ENCODE results near the gene SPARCL1. TPM values are rescaled to one million over a fixed set of nuclear protein-coding genes. Genes with fewer than 3 reads are reported as not detected.
"Not testable (repeated sequence)": the region's sequence is repeated elsewhere in the genome, so short reads cannot be mapped to it uniquely, and the experiment has no call there.

The SPARCL1 gene
- total RNA-seq, 2 donors from 2014 or later: not detected

DNA sequence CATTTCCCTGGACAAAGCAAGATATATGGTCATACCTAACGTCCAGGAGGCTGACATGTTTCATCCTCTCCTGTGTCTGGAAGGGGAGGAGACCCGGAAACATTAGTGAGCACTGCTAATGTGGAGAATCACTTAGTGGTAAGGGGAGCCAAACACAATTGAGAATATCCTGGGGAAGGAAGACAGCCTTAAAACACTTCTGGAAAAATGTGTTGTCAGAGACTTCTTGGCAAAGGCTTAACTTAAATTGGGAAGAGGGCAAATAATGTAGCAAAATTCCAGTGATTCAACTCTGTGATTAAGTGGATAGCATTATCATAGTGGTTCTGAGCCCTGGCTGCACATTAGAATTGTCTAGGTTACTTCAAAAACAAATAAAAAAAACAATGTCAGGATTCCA, 39.5 kb downstream of the SPARCL1 start:
- H3K4me1 Mint-ChIP-seq (ENCODE audit: low read depth): peaks cover 6% of the 10 kb centered on the region
- ATAC-seq (replicated peaks in 1 of 2) (no peak), DNase-seq (no peak)
- H3K4me3 Mint-ChIP-seq: no peak overlapping the region
- H3K27me3 Mint-ChIP-seq (ENCODE audit: low read depth): no peaks in the 10 kb centered on the region
- peaks cover 7 to 9% of the 10 kb centered on the region in 2 donors for H3K9me3 Mint-ChIP-seq
- no peak overlapping the region for H3K27ac Mint-ChIP-seq
- peaks cover 0 to 2% of the 10 kb centered on the region in 2 donors for H3K36me3 Mint-ChIP-seq (ENCODE audit: insufficient read depth in 2 of 2)

DNA sequence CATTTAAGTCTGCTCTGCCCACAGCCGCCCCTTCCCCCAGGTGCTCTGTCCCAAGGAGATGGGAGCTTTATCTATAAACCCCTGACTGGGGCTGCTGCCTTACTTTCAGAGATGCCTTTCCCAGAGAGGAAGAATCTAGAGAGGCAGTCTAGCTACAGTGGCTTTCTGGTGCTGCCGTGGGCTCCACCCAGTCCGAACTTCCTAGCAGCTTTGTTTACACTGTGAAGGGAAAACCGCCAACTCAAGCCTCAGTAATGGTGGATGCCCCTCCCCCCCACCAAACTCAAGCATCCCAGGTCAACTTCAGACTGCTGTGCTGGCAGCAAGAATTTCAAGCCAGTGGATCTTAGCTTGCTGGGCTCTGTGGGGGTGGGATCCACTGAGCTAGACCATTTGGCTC, 40.5 kb downstream of the SPARCL1 start:
- not testable (repeated sequence) for H3K4me1 Mint-ChIP-seq (ENCODE audit: low read depth); ATAC-seq (replicated peaks in 1 of 2); H3K27me3 Mint-ChIP-seq (ENCODE audit: low read depth); H3K36me3 Mint-ChIP-seq (ENCODE audit: insufficient read depth in 2 of 2); H3K9me3 Mint-ChIP-seq; DNase-seq; H3K4me3 Mint-ChIP-seq; H3K27ac Mint-ChIP-seq

DNA sequence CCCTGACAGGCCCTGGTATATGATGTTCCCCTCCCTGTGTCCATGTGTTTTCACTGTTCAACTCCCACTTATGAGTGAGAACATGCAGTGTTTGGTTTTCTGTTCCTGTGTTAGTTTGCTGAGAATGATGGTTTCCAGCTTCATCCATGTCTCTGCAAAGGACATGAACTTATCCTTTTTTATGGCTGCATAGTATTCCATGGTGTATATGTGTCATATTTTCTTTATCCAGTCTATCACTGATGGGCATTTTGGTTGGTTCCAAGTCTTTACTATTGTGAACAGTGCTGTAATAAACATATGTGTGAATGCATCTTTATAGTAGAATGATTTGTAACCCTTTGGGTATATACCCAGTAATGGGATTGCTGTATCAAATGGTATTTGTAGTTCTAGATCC, 45.9 kb downstream of the SPARCL1 start:
- H3K4me3 Mint-ChIP-seq; H3K4me1 Mint-ChIP-seq (ENCODE audit: low read depth); H3K9me3 Mint-ChIP-seq; DNase-seq; H3K27me3 Mint-ChIP-seq (ENCODE audit: low read depth); H3K27ac Mint-ChIP-seq; ATAC-seq (replicated peaks in 1 of 2); H3K36me3 Mint-ChIP-seq (ENCODE audit: insufficient read depth in 2 of 2): not testable (repeated sequence)

DNA sequence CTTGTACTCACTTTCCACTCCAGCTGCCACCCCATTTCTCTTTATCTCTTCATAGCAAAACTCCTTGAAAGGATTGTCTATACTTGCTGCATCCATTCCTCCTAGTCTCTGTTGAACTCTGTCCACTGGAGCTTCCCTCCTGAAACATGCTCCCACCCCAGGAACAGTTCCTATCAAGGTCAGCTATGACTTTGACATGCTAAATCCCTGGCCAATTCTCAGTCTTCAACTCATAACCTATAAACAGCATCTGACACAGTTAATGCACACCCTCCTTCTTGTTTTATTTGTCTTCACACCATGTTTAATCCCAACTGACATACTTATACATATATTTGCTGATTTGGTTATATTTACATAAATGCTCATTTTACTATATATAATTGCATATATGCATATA, 47.8 kb downstream of the SPARCL1 start:
- peaks cover 0 to 1% of the 10 kb centered on the region in 2 donors for H3K36me3 Mint-ChIP-seq (ENCODE audit: insufficient read depth in 2 of 2)
- H3K9me3 Mint-ChIP-seq: peaks cover 5 to 6% of the 10 kb centered on the region in 2 donors
- DNase-seq: no peak
- H3K4me3 Mint-ChIP-seq: no peak overlapping the region
- H3K4me1 Mint-ChIP-seq (ENCODE audit: low read depth): no peaks in the 10 kb centered on the region
- no peaks in the 10 kb centered on the region for H3K27me3 Mint-ChIP-seq (ENCODE audit: low read depth)
- ATAC-seq (replicated peaks in 1 of 2): no peak
- no peak overlapping the region for H3K27ac Mint-ChIP-seq

DNA sequence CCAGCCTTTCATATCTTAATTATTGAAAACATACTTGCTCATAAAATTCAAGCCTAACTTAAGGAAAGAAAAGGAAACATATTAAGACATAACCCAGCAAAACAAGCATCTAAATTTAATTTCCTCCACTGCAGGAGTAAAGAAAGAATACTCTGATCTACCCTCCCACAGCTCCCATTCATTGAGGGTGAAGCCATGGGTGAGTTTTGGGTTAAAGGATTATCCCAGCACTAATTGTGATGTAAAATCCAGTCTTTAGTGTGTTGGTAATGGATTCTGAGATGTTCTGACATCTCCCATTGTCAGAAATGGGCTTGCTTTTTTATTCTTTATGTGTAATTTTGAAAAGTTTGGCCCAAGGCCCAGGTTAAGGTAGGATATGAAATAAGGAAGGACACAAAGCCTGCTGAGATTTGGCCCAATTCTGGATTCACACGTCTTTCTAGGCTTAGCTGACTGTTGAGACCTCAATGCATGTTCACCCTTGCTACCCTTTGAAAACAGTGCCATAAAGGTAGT, 50.4 kb downstream of the SPARCL1 start:
- Mint-ChIP-seq H3K4me3 (no peak overlapping the region), H3K27ac (no peak overlapping the region), H3K4me1 (ENCODE audit: low read depth) (no peaks in the 10 kb centered on the region), H3K36me3 (ENCODE audit: insufficient read depth in 2 of 2) (no peaks in the 10 kb centered on the region), H3K27me3 (ENCODE audit: low read depth) (no peaks in the 10 kb centered on the region), H3K9me3 (peaks cover 0 to 3% of the 10 kb centered on the region in 2 donors)
- ATAC-seq (replicated peaks in 1 of 2): no peak
- DNase-seq: no peak

DNA sequence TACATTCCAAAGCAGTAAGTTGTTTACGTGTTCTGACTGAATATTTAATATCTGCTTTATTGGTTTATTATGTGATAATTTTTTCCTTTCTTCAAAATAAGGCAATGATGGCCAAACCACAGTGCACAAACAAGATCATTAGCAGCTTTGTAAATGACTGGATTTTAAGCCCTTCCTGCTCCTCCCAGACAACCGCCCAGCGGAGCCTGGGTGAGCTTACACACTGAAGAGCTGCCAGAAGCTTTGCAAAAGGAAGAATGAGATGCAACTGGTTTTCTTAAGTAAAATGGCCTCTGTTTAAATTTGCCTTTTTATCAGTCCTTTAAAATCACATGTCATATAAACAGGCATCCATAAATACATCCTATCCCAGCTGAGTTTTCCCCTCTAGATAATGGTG, 52.2 kb downstream of the SPARCL1 start:
- no peaks in the 10 kb centered on the region for H3K9me3 Mint-ChIP-seq
- H3K36me3 Mint-ChIP-seq (ENCODE audit: insufficient read depth in 2 of 2): no peaks in the 10 kb centered on the region
- DNase-seq (no peak), ATAC-seq (replicated peaks in 1 of 2) (no peak)
- no peak overlapping the region for H3K27ac Mint-ChIP-seq
- H3K27me3 Mint-ChIP-seq (ENCODE audit: low read depth): no peaks in the 10 kb centered on the region
- H3K4me3 Mint-ChIP-seq: no peak overlapping the region
- no peaks in the 10 kb centered on the region for H3K4me1 Mint-ChIP-seq (ENCODE audit: low read depth)

DNA sequence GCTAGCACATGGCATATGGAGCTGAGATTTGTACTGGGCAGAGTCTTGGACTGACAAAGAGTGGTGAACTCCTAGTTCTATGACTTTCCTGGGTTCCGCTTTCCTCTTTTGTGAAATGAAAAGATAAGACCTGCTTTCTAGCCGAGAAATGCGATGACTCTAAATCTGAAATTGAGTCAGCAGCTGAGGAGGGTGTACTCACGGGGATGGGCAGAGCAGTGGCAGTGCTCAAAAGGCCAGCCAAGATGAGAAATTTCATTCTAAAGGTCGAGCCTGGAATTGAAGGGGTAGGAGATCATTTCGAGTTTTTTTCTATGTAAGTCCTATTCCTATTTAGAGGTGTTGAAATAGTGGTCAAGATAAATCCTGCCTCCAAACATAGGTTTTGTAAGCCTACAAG, 59.8 kb downstream of the SPARCL1 start:
- Mint-ChIP-seq H3K27me3 (ENCODE audit: low read depth) (no peaks in the 10 kb centered on the region), H3K4me3 (no peak overlapping the region), H3K4me1 (ENCODE audit: low read depth) (no peaks in the 10 kb centered on the region), H3K36me3 (ENCODE audit: insufficient read depth in 2 of 2) (no peaks in the 10 kb centered on the region), H3K9me3 (no peaks in the 10 kb centered on the region), H3K27ac (no peak overlapping the region)
- ATAC-seq (replicated peaks in 1 of 2) (peak; percentile 29 to 89), DNase-seq (peak in 1 of 2 donors; percentile 10)

DNA sequence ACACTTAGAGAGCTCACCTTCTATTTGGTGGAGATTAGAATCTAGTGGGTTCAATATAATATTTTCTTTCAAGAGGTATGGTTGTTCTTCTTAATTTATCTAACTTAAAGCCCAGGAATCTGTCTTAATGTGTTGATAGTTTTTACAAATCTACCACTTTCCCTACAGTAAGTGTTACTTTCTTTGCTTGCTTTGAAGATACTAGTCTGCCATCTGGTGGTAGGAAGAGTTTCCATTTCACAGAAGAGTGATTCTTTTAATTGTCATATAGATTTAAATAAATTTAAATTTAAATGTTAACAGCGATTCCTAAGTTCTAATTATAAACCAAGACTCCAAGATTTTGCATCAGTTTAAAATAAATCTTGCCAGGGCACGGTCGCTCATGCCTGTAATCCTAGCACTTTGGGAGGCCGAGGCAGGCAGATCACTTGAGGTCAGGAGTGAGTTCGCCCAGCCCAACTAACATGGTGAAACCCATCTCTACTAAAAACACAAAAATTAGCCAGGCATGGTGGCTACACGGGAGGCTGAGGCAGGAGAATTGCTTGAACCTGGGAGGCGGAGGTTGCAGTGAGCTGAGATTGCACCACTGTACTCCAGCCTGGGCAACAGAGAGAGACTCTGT, 63.3 kb downstream of the SPARCL1 start:
- H3K27me3 Mint-ChIP-seq (ENCODE audit: low read depth): no peaks in the 10 kb centered on the region
- H3K27ac Mint-ChIP-seq: no peak overlapping the region
- ATAC-seq (replicated peaks in 1 of 2): no peak
- peak in 1 of 2 donors; percentile 19 for DNase-seq
- no peaks in the 10 kb centered on the region for H3K4me1 Mint-ChIP-seq (ENCODE audit: low read depth)
- no peaks in the 10 kb centered on the region for H3K36me3 Mint-ChIP-seq (ENCODE audit: insufficient read depth in 2 of 2)
- no peak overlapping the region for H3K4me3 Mint-ChIP-seq
- no peaks in the 10 kb centered on the region for H3K9me3 Mint-ChIP-seq

DNA sequence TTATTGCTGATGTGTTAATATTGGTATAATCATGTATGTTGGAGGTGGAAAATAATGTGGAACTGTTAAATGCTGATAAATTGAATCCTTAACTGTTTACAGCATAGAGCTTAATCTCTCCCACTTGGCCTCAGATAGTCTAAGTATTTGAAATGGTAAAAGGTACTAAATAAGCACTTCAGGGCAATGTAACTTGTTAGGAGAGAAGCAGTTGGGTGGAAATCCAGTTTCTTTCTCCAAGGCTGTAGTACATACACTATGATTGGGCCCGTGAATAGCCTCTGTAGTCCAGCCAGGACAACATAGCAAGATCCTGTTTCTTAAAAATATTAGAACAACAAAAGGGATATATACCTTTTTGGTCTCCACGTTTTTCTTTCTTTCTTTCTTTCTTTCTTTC, 67.1 kb downstream of the SPARCL1 start:
- ATAC-seq (replicated peaks in 1 of 2): no peak
- DNase-seq: no peak
- Mint-ChIP-seq H3K4me1 (ENCODE audit: low read depth) (no peaks in the 10 kb centered on the region), H3K36me3 (ENCODE audit: insufficient read depth in 2 of 2) (peaks cover 0 to 6% of the 10 kb centered on the region in 2 donors), H3K27me3 (ENCODE audit: low read depth) (no peaks in the 10 kb centered on the region), H3K27ac (no peak overlapping the region), H3K4me3 (no peak overlapping the region), H3K9me3 (peaks cover 0 to 3% of the 10 kb centered on the region in 2 donors)

DNA sequence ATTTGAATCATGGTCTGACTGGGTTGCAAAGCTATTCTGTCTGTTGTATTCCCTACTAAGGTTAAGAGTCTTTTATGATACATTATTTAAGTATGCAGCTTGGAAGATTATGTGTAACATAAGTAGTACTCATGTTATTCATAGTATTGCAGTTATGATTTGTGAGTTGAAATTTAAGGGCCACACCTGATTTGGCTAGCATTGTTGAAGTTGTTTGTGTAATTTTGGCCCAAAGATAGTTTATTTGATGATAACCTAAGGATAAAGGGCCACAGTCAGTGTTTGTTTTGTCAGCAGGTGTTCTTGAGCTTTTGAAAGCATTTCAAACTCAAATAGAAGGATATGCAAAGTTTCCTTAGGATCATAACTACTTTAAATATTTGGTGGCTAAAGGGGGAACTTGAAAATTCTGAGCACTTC, 67.9 kb downstream of the SPARCL1 start:
- Mint-ChIP-seq H3K4me3 (no peak overlapping the region), H3K27me3 (ENCODE audit: low read depth) (no peaks in the 10 kb centered on the region), H3K27ac (no peak overlapping the region), H3K9me3 (peaks cover 0 to 3% of the 10 kb centered on the region in 2 donors), H3K4me1 (ENCODE audit: low read depth) (no peaks in the 10 kb centered on the region), H3K36me3 (ENCODE audit: insufficient read depth in 2 of 2) (peaks cover 0 to 6% of the 10 kb centered on the region in 2 donors)
- ATAC-seq (replicated peaks in 1 of 2) (no peak), DNase-seq (no peak)

DNA sequence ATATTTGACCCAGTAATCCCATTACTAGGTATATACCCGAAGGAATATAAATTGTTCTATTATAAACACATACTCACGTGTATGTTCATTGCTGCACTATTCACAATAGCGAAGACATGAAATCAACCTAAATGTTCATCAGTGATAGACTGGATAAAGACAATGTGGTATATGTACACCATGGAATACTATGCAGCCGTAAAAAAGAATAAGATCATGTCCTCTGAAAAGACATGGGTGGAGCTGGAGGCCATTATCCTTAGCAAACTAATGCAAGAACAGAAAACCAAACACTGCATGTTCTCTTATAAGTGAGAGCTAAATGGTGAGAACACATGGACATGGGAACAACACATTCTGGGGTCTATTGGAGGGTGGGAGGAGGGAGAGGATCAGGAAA, 70.3 kb downstream of the SPARCL1 start:
- ATAC-seq (replicated peaks in 1 of 2) (no peak), DNase-seq (no peak)
- Mint-ChIP-seq H3K27ac (no peak overlapping the region), H3K4me3 (no peak overlapping the region), H3K27me3 (ENCODE audit: low read depth) (no peaks in the 10 kb centered on the region), H3K36me3 (ENCODE audit: insufficient read depth in 2 of 2) (peaks cover 0 to 8% of the 10 kb centered on the region in 2 donors), H3K9me3 (peaks cover 0 to 3% of the 10 kb centered on the region in 2 donors), H3K4me1 (ENCODE audit: low read depth) (no peaks in the 10 kb centered on the region)

DNA sequence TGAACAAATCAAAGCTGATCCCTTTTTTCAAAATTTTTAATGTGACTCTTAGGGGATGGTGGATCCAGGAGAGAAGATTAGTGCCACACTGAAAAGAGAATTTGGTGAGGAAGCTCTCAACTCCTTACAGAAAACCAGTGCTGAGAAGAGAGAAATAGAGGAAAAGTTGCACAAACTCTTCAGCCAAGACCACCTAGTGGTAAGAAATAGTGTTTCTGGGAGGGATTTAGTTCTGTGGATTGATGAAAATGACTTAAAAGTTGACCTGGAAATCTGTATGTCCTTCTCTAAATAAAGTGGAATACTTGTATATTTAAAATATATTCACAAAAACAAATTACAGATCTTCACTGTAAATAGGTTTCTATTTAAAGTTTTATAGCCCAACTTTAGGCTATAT, 77.6 kb downstream of the SPARCL1 start:
- ATAC-seq (replicated peaks in 1 of 2): no peak
- H3K36me3 Mint-ChIP-seq (ENCODE audit: insufficient read depth in 2 of 2): peaks cover 1 to 11% of the 10 kb centered on the region in 2 donors
- no peaks in the 10 kb centered on the region for H3K4me1 Mint-ChIP-seq (ENCODE audit: low read depth)
- no peaks in the 10 kb centered on the region for H3K27me3 Mint-ChIP-seq (ENCODE audit: low read depth)
- no peak overlapping the region for H3K4me3 Mint-ChIP-seq
- no peaks in the 10 kb centered on the region for H3K9me3 Mint-ChIP-seq
- DNase-seq: no peak
- H3K27ac Mint-ChIP-seq: peak overlapping the region; percentile 29

DNA sequence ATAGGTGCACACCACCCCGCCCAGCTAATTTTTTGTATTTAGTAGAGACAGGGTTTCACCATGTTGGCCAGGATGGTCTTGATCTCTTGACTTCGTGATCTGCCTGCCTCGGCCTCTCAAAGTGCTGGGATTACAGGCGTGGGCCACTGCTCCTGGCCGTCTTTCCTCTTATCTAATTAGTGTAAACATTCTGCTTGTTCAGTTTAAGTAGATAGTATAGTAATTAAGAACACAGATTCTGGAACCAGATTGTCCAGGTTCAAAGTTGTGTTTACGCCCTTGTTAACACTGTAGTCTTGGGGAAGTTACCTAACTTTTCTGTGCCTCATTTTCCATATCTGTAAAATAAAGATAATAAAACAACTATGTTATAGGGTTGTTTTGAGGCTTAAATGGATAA, 82.8 kb downstream of the SPARCL1 start:
- H3K27me3 Mint-ChIP-seq (ENCODE audit: low read depth); H3K9me3 Mint-ChIP-seq; H3K4me1 Mint-ChIP-seq (ENCODE audit: low read depth); H3K4me3 Mint-ChIP-seq; H3K36me3 Mint-ChIP-seq (ENCODE audit: insufficient read depth in 2 of 2); DNase-seq; H3K27ac Mint-ChIP-seq; ATAC-seq (replicated peaks in 1 of 2): not testable (repeated sequence)

DNA sequence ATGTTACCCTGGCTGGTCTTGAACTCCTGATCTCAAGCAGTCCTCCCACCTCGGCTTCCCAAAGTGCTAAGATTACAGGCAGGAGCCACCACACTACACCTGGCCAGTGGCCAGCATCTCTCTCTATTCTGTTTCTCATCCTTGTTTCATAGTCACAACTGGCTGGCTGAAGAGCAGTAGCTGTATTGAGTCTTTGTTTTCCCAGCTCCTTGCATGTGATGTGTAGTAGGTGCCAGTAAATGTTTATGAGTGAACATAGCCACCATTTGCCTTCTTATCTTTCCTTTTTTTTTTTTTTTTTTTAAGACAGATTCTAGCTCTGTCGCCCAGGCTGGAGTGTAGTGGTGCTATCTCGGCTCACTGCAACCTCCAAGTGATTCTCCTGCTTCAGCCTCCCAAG, 83.2 kb downstream of the SPARCL1 start:
- H3K27me3 Mint-ChIP-seq (ENCODE audit: low read depth): no peaks in the 10 kb centered on the region
- H3K9me3 Mint-ChIP-seq: no peaks in the 10 kb centered on the region
- ATAC-seq (replicated peaks in 1 of 2): no peak
- H3K36me3 Mint-ChIP-seq (ENCODE audit: insufficient read depth in 2 of 2): peaks cover 1 to 7% of the 10 kb centered on the region in 2 donors
- no peak overlapping the region for H3K27ac Mint-ChIP-seq
- no peak overlapping the region for H3K4me3 Mint-ChIP-seq
- no peak for DNase-seq
- no peaks in the 10 kb centered on the region for H3K4me1 Mint-ChIP-seq (ENCODE audit: low read depth)

All from activated T-cell treated with anti-CD3 and anti-CD28 coated beads, Interleukin-2, amount 50 U/mL, for 72 hours (primary cell).